HepG2 (cell line): ENCODE data around the gene GRK4. TPM values are rescaled to one million over a fixed set of nuclear protein-coding genes. Genes with fewer than 3 reads are reported as not detected.
A peak's percentile ranks its signal among the peaks of the same experiment; 100 is the strongest.

Source experiments
- HNRNPL ChIP-seq: fragments of 200-400 bp; formaldehyde crosslinking; IDR thresholded peaks from 2 replicates; pipeline ENCODE4 v1.6.1; 2017; ENCODE audit warnings: mild to moderate bottlenecking, low read depth, low read length
- HOXA3 ChIP-seq: sonication (generic); formaldehyde crosslinking; IDR thresholded peaks from 2 replicates; pipeline ENCODE4 v1.5.0; 2020; ENCODE audit warnings: missing genetic modification reagents
- NR1H2 ChIP-seq: sonication (generic); formaldehyde crosslinking; IDR thresholded peaks from 2 replicates; pipeline ENCODE4 v1.8.1; 2022; ENCODE audit warnings: low read depth, missing genetic modification reagents, borderline replicate concordance
- polyA plus RNA-seq, 8 experiments: library from polyadenylated mRNA; depleted of rRNA in 3 of 8; stranded (reverse) in 7 of 8; unstranded in 1 of 8; fragments of >200 nt; fragmentation: Illumina TruSeq in 4 of 8; extraction: Trizol in 4 of 8; gene quantifications; 2 replicates each; pipeline versions ENCODE4 v1.2.1 to v1.2.3, GENCODE V29; 2011 to 2016; ENCODE audit warnings: low read depth in 4 of 8, missing spikeins in 1 of 8, mixed read lengths in 1 of 8; ENCODE audit not compliant: insufficient read depth in 1 of 8
- total RNA-seq, 5 experiments: library from RNA; depleted of rRNA; stranded (reverse); fragments of >200 nt; fragmentation: Illumina TruSeq; extraction: Trizol; gene quantifications; 2 replicates each; pipeline ENCODE4 v1.2.3, GENCODE V29; 2016; ENCODE audit warnings: low read depth in 1 of 5
- TF ChIP-seq, protein P1 (sequence below): sonication (generic); formaldehyde crosslinking; IDR thresholded peaks from 2 replicates; pipeline ENCODE4 v1.4.0; 2020; ENCODE audit warnings: missing genetic modification reagents
- TF ChIP-seq, protein P2 (sequence below): sonication (generic); formaldehyde crosslinking; IDR thresholded peaks from 2 replicates; pipeline ENCODE4 v1.5.1; 2020; ENCODE audit warnings: mild to moderate bottlenecking, missing genetic modification reagents, moderate library complexity

GRK4 gene
- total and polyA plus RNA-seq, 2 of the 13 experiments (the other 11 are each of a cell fraction or from before 2014, with no cell fraction given): 1.8 to 2.0 TPM

DNA sequence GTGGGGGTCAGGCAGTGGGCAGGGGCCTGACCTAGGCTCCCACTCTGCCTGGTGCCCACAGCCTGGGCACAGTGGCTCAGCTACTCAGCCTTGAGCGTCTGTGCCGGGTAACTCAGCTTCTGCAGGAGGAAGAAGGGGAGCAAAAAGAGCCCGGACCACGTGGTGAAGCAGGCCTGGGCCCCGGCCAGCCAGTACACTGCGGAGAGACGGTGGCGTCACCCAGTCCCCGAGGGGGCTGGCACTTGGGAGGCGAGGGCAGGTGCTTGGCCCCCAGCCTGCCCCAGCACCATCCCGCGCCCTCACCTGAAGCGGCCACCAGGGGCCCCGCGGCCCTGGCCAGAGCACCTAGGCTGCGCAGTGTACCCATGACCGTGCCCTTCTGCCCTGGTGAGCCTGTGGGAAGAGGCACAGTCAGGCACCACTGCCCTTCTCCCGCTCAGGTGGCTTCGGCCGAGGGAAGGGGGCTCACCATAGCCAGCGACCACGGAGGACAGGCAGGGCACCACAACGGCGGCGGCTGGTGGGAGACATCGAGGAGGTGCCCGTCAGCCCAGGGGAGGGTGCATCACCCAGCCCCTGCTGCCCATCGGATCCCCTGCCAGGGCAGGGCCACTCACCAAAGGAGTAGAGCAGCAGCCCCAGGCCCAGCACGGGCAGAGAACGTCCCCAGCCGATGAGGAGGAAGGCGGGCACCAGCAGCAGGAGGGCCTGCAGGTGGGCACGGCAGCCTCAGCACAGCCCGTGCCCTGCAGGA lies 32.4 kb upstream of the GRK4 start (continued):
- TF ChIP-seq, protein P1, sequence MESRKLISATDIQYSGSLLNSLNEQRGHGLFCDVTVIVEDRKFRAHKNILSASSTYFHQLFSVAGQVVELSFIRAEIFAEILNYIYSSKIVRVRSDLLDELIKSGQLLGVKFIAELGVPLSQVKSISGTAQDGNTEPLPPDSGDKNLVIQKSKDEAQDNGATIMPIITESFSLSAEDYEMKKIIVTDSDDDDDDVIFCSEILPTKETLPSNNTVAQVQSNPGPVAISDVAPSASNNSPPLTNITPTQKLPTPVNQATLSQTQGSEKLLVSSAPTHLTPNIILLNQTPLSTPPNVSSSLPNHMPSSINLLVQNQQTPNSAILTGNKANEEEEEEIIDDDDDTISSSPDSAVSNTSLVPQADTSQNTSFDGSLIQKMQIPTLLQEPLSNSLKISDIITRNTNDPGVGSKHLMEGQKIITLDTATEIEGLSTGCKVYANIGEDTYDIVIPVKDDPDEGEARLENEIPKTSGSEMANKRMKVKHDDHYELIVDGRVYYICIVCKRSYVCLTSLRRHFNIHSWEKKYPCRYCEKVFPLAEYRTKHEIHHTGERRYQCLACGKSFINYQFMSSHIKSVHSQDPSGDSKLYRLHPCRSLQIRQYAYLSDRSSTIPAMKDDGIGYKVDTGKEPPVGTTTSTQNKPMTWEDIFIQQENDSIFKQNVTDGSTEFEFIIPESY: peak; percentile 82; the same call in 1 of the 2 replicates
- no peak for TF ChIP-seq NR1H2 (CRISPR knock-in tag)
- TF ChIP-seq, protein P2, sequence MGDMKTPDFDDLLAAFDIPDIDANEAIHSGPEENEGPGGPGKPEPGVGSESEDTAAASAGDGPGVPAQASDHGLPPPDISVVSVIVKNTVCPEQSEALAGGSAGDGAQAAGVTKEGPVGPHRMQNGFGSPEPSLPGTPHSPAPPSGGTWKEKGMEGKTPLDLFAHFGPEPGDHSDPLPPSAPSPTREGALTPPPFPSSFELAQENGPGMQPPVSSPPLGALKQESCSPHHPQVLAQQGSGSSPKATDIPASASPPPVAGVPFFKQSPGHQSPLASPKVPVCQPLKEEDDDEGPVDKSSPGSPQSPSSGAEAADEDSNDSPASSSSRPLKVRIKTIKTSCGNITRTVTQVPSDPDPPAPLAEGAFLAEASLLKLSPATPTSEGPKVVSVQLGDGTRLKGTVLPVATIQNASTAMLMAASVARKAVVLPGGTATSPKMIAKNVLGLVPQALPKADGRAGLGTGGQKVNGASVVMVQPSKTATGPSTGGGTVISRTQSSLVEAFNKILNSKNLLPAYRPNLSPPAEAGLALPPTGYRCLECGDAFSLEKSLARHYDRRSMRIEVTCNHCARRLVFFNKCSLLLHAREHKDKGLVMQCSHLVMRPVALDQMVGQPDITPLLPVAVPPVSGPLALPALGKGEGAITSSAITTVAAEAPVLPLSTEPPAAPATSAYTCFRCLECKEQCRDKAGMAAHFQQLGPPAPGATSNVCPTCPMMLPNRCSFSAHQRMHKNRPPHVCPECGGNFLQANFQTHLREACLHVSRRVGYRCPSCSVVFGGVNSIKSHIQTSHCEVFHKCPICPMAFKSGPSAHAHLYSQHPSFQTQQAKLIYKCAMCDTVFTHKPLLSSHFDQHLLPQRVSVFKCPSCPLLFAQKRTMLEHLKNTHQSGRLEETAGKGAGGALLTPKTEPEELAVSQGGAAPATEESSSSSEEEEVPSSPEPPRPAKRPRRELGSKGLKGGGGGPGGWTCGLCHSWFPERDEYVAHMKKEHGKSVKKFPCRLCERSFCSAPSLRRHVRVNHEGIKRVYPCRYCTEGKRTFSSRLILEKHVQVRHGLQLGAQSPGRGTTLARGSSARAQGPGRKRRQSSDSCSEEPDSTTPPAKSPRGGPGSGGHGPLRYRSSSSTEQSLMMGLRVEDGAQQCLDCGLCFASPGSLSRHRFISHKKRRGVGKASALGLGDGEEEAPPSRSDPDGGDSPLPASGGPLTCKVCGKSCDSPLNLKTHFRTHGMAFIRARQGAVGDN (CRISPR knock-in tag): peak; percentile 15; the same call in 1 of the 2 replicates
- TF ChIP-seq HOXA3 (CRISPR knock-in tag): 0 out of 2 replicates have a peak, but pooled peaks have one; percentile 24
- TF ChIP-seq HNRNPL: peak; percentile 84
